ENCODE measurements around the gene PDE1C. TPM values are rescaled to one million over a fixed set of nuclear protein-coding genes. Genes with fewer than 3 reads are reported as not detected.

Gene PDE1C
- total RNA-seq, 4 donors from 2014 or later, result 0.19 to 14.5 (median 2.9) TPM

DNA sequence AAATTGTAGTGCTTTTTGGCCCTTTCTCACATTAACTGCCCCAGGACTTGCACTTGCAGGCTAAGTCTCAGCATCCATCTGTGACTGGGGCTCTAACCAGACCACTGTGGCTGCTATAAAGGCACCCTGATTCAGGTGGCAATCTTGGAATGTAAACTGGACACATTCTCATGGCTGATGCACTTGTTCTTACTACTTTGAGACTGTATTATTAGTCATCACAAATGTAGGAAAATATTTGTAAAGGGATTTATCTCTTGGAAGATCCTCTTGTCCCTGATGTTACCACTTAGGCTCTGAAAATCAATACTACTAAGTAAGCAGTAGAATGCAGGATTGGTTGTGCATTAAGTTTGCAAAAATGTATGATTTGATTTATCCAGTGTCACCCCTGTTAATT lies 25.0 kb downstream of the PDE1C start:
- Histone ChIP-seq H3K36me3 (no peaks in the 10 kb centered on the region), H3K4me3 (no peak overlapping the region), H3K9me3 (no peaks in the 10 kb centered on the region), H3K27me3 (no peaks in the 10 kb centered on the region), H3K4me1 (no peaks in the 10 kb centered on the region), H3K27ac (no peak overlapping the region)
- no peak for DNase-seq
- intact Hi-C loops (cut with DNase I), result no loop called here
- no peak for TF ChIP-seq POLR2A (IDR thresholded peaks at IDR 0.05)
- TF ChIP-seq, protein P1, sequence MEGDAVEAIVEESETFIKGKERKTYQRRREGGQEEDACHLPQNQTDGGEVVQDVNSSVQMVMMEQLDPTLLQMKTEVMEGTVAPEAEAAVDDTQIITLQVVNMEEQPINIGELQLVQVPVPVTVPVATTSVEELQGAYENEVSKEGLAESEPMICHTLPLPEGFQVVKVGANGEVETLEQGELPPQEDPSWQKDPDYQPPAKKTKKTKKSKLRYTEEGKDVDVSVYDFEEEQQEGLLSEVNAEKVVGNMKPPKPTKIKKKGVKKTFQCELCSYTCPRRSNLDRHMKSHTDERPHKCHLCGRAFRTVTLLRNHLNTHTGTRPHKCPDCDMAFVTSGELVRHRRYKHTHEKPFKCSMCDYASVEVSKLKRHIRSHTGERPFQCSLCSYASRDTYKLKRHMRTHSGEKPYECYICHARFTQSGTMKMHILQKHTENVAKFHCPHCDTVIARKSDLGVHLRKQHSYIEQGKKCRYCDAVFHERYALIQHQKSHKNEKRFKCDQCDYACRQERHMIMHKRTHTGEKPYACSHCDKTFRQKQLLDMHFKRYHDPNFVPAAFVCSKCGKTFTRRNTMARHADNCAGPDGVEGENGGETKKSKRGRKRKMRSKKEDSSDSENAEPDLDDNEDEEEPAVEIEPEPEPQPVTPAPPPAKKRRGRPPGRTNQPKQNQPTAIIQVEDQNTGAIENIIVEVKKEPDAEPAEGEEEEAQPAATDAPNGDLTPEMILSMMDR (IDR thresholded peaks at IDR 0.05), result no peak

DNA sequence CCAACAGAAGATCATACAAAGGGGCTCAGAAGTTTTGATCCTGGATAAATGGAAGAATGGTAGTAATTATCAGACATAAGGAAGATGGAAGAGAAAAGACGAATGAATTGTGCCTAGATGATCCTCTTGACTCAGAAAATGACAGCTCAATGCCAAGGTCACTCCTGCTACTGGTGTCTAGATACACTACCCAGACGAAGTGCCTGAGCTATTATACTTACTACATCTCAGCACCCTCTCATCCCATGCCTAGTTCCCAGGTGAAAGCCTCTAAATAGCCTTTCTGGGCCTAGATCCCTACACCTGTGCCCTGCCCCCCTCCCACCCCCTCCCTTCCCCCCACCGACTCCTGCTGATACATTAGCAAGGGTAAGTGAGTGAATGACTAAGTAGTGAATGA lies 25.5 kb downstream of the PDE1C start:
- Histone ChIP-seq H3K27me3 (no peaks in the 10 kb centered on the region), H3K36me3 (no peaks in the 10 kb centered on the region), H3K4me3 (no peak overlapping the region), H3K27ac (no peak overlapping the region), H3K9me3 (no peaks in the 10 kb centered on the region), H3K4me1 (no peaks in the 10 kb centered on the region)
- DNase-seq, result no peak
- no peak for TF ChIP-seq POLR2A (IDR thresholded peaks at IDR 0.05)
- TF ChIP-seq, protein P1 (IDR thresholded peaks at IDR 0.05), result no peak
- intact Hi-C loops (cut with DNase I), result no loop called here
- 55 to 59% methylated on average over 3 of the region's 3 CpGs for WGBS, 2 donors

GRCh38 chr7:32043688-32044087 lies 26.5 kb downstream of the PDE1C start:
- 48 to 54% methylated on average over 3 of the region's 3 CpGs for WGBS, 2 donors
- intact Hi-C loops (cut with DNase I), result no loop called here
- H3K4me3 ChIP-seq, result no peak overlapping the region
- H3K4me1 ChIP-seq, result no peaks in the 10 kb centered on the region
- no peak overlapping the region for H3K27ac ChIP-seq
- DNase-seq, result no peak
- H3K27me3 ChIP-seq, result no peaks in the 10 kb centered on the region
- TF ChIP-seq, protein P1 (IDR thresholded peaks at IDR 0.05), result no peak
- TF ChIP-seq POLR2A (IDR thresholded peaks at IDR 0.05), result no peak
- H3K36me3 ChIP-seq, result no peaks in the 10 kb centered on the region
- H3K9me3 ChIP-seq, result no peaks in the 10 kb centered on the region

DNA sequence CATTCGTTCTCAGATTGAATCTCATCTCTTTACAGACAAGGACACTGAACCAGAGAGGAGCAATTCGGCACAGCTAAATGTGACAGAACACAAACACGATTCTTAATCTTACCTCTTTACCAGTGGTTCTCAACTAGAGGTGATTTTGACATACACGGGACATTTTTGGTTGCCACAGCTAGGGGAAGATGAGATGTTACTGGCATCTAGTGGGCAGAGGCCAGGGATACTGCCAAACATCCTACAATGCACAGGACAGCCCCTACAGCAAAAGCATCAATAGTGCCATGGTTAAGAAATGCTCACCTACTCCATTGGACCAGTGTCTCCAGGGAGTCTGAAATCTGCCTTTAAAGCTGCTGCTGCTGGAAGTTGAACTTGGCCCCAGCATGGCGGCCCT lies 27.3 kb downstream of the PDE1C start:
- H3K4me1 ChIP-seq, result no peaks in the 10 kb centered on the region
- TF ChIP-seq, protein P1 (IDR thresholded peaks at IDR 0.05), result no peak
- TF ChIP-seq POLR2A (IDR thresholded peaks at IDR 0.05), result no peak
- no peaks in the 10 kb centered on the region for H3K27me3 ChIP-seq
- H3K4me3 ChIP-seq, result no peak overlapping the region
- H3K27ac ChIP-seq, result no peak overlapping the region
- DNase-seq, result no peak
- WGBS, 2 donors, result 71 to 72% methylated on average over 5 of the region's 5 CpGs
- no peaks in the 10 kb centered on the region for H3K9me3 ChIP-seq
- intact Hi-C loops (cut with DNase I), result no loop called here
- no peaks in the 10 kb centered on the region for H3K36me3 ChIP-seq

- H3K4me3 ChIP-seq, result no peak overlapping the region
- DNase-seq, result no peak
- no peaks in the 10 kb centered on the region for H3K36me3 ChIP-seq
- no peaks in the 10 kb centered on the region for H3K27me3 ChIP-seq
- 75 to 76% methylated on average over 6 of the region's 6 CpGs for WGBS, 2 donors
- intact Hi-C loops (cut with DNase I), result no loop called here
- peaks cover 0 to 5% (median 0%) of the 10 kb centered on the region in 3 donors for H3K4me1 ChIP-seq
- TF ChIP-seq, protein P1 (IDR thresholded peaks at IDR 0.05), result no peak
- no peak for TF ChIP-seq POLR2A (IDR thresholded peaks at IDR 0.05)
- no peaks in the 10 kb centered on the region for H3K9me3 ChIP-seq
- H3K27ac ChIP-seq, result no peak overlapping the region
These were observed 31.0 kb downstream of the PDE1C start for GRCh38 chr7:32039000-32039756.
